Muscle layer of colon (tissue), 2 donors: Measurements from ENCODE around the gene HTR4.
A peak's percentile ranks its signal among the peaks of the same experiment; 100 is the strongest.

Source experiments
- H3K27ac ChIP-seq: one replicate; pipeline ENCODE4 v1.7.0; 2013; ENCODE audit warnings: low read depth, mild to moderate bottlenecking, low read length, moderate library complexity
- H3K27me3 ChIP-seq, 2 donors: one replicate each; pipeline ENCODE4 v1.7.0; 2013; ENCODE audit warnings: low read length in 2 of 2, mild to moderate bottlenecking in 2 of 2; ENCODE audit not compliant: insufficient read depth in 2 of 2, control insufficient read depth in 1 of 2
- H3K36me3 ChIP-seq: one replicate; pipeline ENCODE4 v1.7.0; 2013; ENCODE audit warnings: mild to moderate bottlenecking, low read length; ENCODE audit not compliant: insufficient read depth
- H3K4me1 ChIP-seq: one replicate; pipeline ENCODE4 v1.7.0; 2013; ENCODE audit warnings: mild to moderate bottlenecking, low read length; ENCODE audit not compliant: insufficient read depth
- H3K4me3 ChIP-seq, 2 donors: one replicate each; pipeline ENCODE4 v1.7.0; 2013; ENCODE audit warnings: low read length in 2 of 2, low read depth in 1 of 2, mild to moderate bottlenecking in 1 of 2, moderate library complexity in 1 of 2
- H3K9ac ChIP-seq: one replicate; pipeline ENCODE4 v1.7.0; 2013; ENCODE audit warnings: low read length
- H3K9me3 ChIP-seq: one replicate; pipeline ENCODE4 v1.7.0; 2013; ENCODE audit warnings: mild to moderate bottlenecking, low read length
- donor health status: abdominal sarcoma.
- donor health status: Adenocarcinoma of cecum.

Gene HTR4

GRCh38 chr5:148595697-148596096, 58.6 kb downstream of the HTR4 start:
- Histone ChIP-seq H3K9ac (no peak overlapping the region), H3K9me3 (no peaks in the 10 kb centered on the region), H3K27ac (no peak overlapping the region), H3K4me1 (peaks cover 17% of the 10 kb centered on the region), H3K4me3 (no peak overlapping the region), H3K36me3 (no peaks in the 10 kb centered on the region), H3K27me3 (no peaks in the 10 kb centered on the region)

- H3K9me3 ChIP-seq: no peaks in the 10 kb centered on the region
- H3K36me3 ChIP-seq: no peaks in the 10 kb centered on the region
- no peaks in the 10 kb centered on the region for H3K27me3 ChIP-seq
- no peak overlapping the region for H3K27ac ChIP-seq
- no peak overlapping the region for H3K4me3 ChIP-seq
- H3K4me1 ChIP-seq: no peaks in the 10 kb centered on the region
- H3K9ac ChIP-seq: no peak overlapping the region
Observed at GRCh38 chr5:148586796-148587195, 67.5 kb downstream of the HTR4 start.

GRCh38 chr5:148585988-148586387, 68.3 kb downstream of the HTR4 start:
- Histone ChIP-seq H3K27me3 (no peaks in the 10 kb centered on the region), H3K36me3 (no peaks in the 10 kb centered on the region), H3K27ac (no peak overlapping the region), H3K9ac (no peak overlapping the region), H3K4me1 (no peaks in the 10 kb centered on the region), H3K4me3 (no peak overlapping the region), H3K9me3 (no peaks in the 10 kb centered on the region)

GRCh38 chr5:148584103-148584502, 70.2 kb downstream of the HTR4 start:
- Histone ChIP-seq H3K9ac (no peak overlapping the region), H3K27ac (no peak overlapping the region), H3K4me1 (no peaks in the 10 kb centered on the region), H3K9me3 (no peaks in the 10 kb centered on the region), H3K4me3 (no peak overlapping the region), H3K36me3 (no peaks in the 10 kb centered on the region), H3K27me3 (no peaks in the 10 kb centered on the region)

DNA sequence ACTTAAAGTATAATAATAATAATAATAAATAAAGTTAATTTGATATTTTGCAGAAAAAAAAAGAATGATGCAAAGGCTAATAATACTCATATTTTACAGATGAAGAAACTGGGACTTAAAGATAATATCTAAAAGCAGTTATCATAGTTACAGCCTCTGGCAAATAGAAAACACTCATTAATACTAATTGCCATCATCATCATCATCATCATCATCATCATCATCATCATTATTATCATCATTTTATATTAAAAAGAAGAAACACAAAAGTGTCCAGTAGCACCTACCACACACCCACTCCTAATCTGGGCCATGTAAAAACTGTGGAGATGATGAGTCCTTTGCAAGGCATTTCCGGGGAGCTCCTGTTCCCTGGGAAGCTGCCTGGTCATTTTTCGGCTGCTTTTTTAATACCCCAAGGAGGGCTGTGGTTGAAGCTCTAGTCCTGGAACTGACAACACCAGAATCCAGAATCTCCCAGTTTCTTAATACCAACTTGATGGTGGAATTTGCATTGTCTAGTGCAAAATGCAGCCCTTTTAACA, 70.8 kb downstream of the HTR4 start:
- Histone ChIP-seq H3K9ac (no peak overlapping the region), H3K27me3 (no peaks in the 10 kb centered on the region), H3K27ac (no peak overlapping the region), H3K9me3 (no peaks in the 10 kb centered on the region), H3K36me3 (no peaks in the 10 kb centered on the region), H3K4me1 (no peaks in the 10 kb centered on the region), H3K4me3 (no peak overlapping the region)

DNA sequence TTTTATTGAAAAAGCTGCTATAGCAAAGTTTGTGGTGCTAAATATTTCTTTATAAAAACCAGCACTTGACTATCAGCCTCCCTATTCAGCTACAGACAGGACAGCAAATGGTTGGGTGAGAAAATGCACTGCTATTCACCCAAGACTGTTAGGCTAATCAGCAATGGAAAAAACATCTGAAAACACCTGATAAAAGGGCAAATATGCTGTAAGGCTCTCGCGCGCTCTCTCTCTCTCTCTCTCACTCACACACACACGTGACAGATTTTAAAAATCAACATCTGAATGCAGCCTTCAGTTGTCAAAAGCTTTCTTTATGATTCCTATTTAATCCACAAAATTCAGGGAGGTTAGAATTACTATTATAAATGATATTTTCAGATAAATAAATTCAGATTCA, 80.2 kb downstream of the HTR4 start:
- H3K9ac ChIP-seq: no peak overlapping the region
- H3K27ac ChIP-seq: no peak overlapping the region

GRCh38 chr5:148573374-148573773, 81.0 kb downstream of the HTR4 start:
- no peaks in the 10 kb centered on the region for H3K36me3 ChIP-seq

More for the DNA sequence above, 80.2 kb downstream of the HTR4 start:
- Histone ChIP-seq H3K9me3 (no peaks in the 10 kb centered on the region), H3K36me3 (no peaks in the 10 kb centered on the region), H3K4me3 (no peak overlapping the region), H3K4me1 (no peaks in the 10 kb centered on the region), H3K27me3 (no peaks in the 10 kb centered on the region)

GRCh38 chr5:148569948-148570347, 84.4 kb downstream of the HTR4 start:
- H3K9me3 ChIP-seq: no peaks in the 10 kb centered on the region
- no peaks in the 10 kb centered on the region for H3K36me3 ChIP-seq
- no peak overlapping the region for H3K9ac ChIP-seq
- H3K27me3 ChIP-seq: no peaks in the 10 kb centered on the region
- no peak overlapping the region for H3K27ac ChIP-seq
- no peaks in the 10 kb centered on the region for H3K4me1 ChIP-seq
- no peak overlapping the region for H3K4me3 ChIP-seq

More at GRCh38 chr5:148573374-148573773, 81.0 kb downstream of the HTR4 start:
- no peaks in the 10 kb centered on the region for H3K9me3 ChIP-seq
- H3K27ac ChIP-seq: no peak overlapping the region
- no peak overlapping the region for H3K4me3 ChIP-seq
- H3K9ac ChIP-seq: no peak overlapping the region
- H3K27me3 ChIP-seq: no peaks in the 10 kb centered on the region
- no peaks in the 10 kb centered on the region for H3K4me1 ChIP-seq

GRCh38 chr5:148565148-148565547, 89.2 kb downstream of the HTR4 start:
- no peak overlapping the region for H3K4me3 ChIP-seq
- H3K27me3 ChIP-seq: no peaks in the 10 kb centered on the region
- H3K9ac ChIP-seq: no peak overlapping the region
- H3K27ac ChIP-seq: no peak overlapping the region
- H3K4me1 ChIP-seq: peaks cover 17% of the 10 kb centered on the region
- H3K36me3 ChIP-seq: no peaks in the 10 kb centered on the region
- no peaks in the 10 kb centered on the region for H3K9me3 ChIP-seq

- Histone ChIP-seq H3K4me1 (peaks cover 21% of the 10 kb centered on the region), H3K27me3 (no peaks in the 10 kb centered on the region), H3K4me3 (no peak overlapping the region), H3K9ac (no peak overlapping the region), H3K9me3 (no peaks in the 10 kb centered on the region), H3K27ac (no peak overlapping the region), H3K36me3 (no peaks in the 10 kb centered on the region)
Observed at GRCh38 chr5:148563021-148563420, 91.3 kb downstream of the HTR4 start.

DNA sequence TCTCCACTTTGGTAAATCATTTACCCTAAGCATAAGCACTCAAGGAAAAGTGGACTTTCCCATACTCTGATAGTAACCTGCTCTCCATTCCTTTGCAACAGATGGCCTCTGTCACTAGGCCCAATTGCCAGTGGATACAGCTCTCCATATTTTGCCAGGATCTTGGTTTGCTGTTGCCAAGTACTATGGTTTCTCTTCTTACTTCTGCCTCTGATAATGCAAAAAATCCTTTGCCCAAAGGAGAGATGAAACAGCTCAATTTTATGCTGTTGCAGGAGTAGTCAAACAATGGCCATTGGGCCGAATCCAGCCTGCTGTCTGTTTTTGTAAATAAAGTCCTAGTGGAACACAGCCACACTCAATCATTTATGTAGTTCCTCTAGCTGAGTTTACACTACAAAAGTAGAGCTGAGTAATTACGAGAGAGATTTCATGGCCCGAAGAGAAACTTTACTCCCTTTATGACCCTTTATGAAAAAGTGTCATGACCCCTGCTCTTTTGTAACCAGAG, 92.5 kb downstream of the HTR4 start:
- no peak overlapping the region for H3K4me3 ChIP-seq
- H3K27me3 ChIP-seq: no peaks in the 10 kb centered on the region
- no peaks in the 10 kb centered on the region for H3K36me3 ChIP-seq
- no peaks in the 10 kb centered on the region for H3K9me3 ChIP-seq
- peaks cover 21% of the 10 kb centered on the region for H3K4me1 ChIP-seq
- H3K9ac ChIP-seq: no peak overlapping the region
- H3K27ac ChIP-seq: peak overlapping the region; percentile 27

DNA sequence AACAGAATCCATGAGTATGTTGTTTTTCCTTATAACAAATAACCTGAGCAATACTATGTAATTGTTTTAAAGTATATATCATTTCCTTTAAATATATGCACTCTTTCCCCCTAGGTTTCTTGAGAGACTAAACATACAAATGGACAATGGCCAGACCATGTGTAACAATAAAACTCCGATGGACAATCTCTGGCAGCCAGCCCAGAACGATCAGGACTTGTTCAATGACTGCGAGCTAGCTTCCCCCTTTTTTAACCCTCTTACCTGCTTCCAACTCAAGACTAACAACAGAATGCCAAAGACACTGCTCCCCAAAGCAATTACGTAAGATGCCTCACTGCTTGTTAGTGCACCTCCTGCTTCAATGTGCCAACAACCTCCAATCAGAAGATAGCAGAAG, 94.9 kb downstream of the HTR4 start:
- H3K27ac ChIP-seq: no peak overlapping the region
- H3K27me3 ChIP-seq: no peaks in the 10 kb centered on the region
- no peaks in the 10 kb centered on the region for H3K9me3 ChIP-seq
- H3K9ac ChIP-seq: no peak overlapping the region
- H3K4me1 ChIP-seq: peaks cover 21% of the 10 kb centered on the region
- H3K4me3 ChIP-seq: no peak overlapping the region
- no peaks in the 10 kb centered on the region for H3K36me3 ChIP-seq
